Stimulated activated CD8-positive, alpha-beta memory T cell treated with anti-CD3 and anti-CD28 coated beads, Interleukin-4, amount 100 ng/mL, for 1 hour (primary cell): Measurements from ENCODE around the gene NSL1.
"Not testable (repeated sequence)": the region's sequence is repeated elsewhere in the genome, so short reads cannot be mapped to it uniquely, and the experiment has no call there.

ENCODE experiments used
- DNase-seq, 2 donors: peaks; one replicate each; pipeline ENCODE4 v3.0.0-alpha.2; 2020; ENCODE audit warnings: low read depth in 2 of 2, low spot score in 1 of 2

NSL1 gene

GRCh38 chr1:212752252-212752933 lies 39.2 kb downstream of the NSL1 start:
- no peak for DNase-seq

GRCh38 chr1:212749821-212750535 lies 41.6 kb downstream of the NSL1 start:
- no peak for DNase-seq

GRCh38 chr1:212746546-212746945 lies 45.0 kb downstream of the NSL1 start:
- DNase-seq: no peak

GRCh38 chr1:212745303-212745702 lies 46.3 kb downstream of the NSL1 start:
- no peak for DNase-seq

- no peak for DNase-seq
Measured at GRCh38 chr1:212743901-212744475, 47.6 kb downstream of the NSL1 start.

GRCh38 chr1:212738330-212738729 lies 53.2 kb downstream of the NSL1 start:
- no peak for DNase-seq

- DNase-seq: no peak
Measured at GRCh38 chr1:212737559-212737958, 54.0 kb downstream of the NSL1 start.

- DNase-seq: no peak
Measured at GRCh38 chr1:212733109-212733508, 58.5 kb downstream of the NSL1 start.

- DNase-seq: no peak
Measured at GRCh38 chr1:212731630-212732029, 59.9 kb downstream of the NSL1 start.

- no peak for DNase-seq
Measured at GRCh38 chr1:212728606-212729005, 63.0 kb downstream of the NSL1 start.

GRCh38 chr1:212727386-212728181 lies 64.0 kb downstream of the NSL1 start:
- DNase-seq: no peak

GRCh38 chr1:212724679-212725078 lies 66.9 kb downstream of the NSL1 start:
- DNase-seq: not testable (repeated sequence)

GRCh38 chr1:212722270-212722957 lies 69.2 kb downstream of the NSL1 start:
- no peak for DNase-seq

- DNase-seq: no peak
Measured at GRCh38 chr1:212721388-212722247, 70.0 kb downstream of the NSL1 start.

- DNase-seq: no peak
Measured at GRCh38 chr1:212719633-212720032, 71.9 kb downstream of the NSL1 start.

GRCh38 chr1:212718499-212718898 lies 73.1 kb downstream of the NSL1 start:
- DNase-seq: no peak

- DNase-seq: no peak
Measured at GRCh38 chr1:212716161-212716560, 75.4 kb downstream of the NSL1 start.

- no peak for DNase-seq
Measured at GRCh38 chr1:212713465-212714136, 78.0 kb downstream of the NSL1 start.

GRCh38 chr1:212712451-212713303 lies 78.9 kb downstream of the NSL1 start:
- no peak for DNase-seq
